Mesenteric fat pad (tissue), 1 donor: ENCODE results near the gene MID1. TPM values are rescaled to one million over a fixed set of nuclear protein-coding genes. Genes with fewer than 3 reads are reported as not detected.

Experiments used
- DNase-seq: peaks from one replicate; pipeline ENCODE4 v3.0.0-alpha.2; 2020; ENCODE audit warnings: low spot score
- long read RNA-seq: library from polyadenylated mRNA; unstranded; transcript quantifications from one replicate; pipeline ENCODE4 v2.0.0, GENCODE V29; 2020
- total RNA-seq: library from RNA; stranded (reverse); fragmentation: NEBNext Ultra II Directional; extraction: Animal tissue kit (Norgen Biotek cat#: 25700); gene quantifications from one replicate; pipeline ENCODE4 v1.2.1, GENCODE V29; 2021
- donor health status: DM: yes; HTN: yes; CAD: no.

The MID1 gene
- total RNA-seq: 16.6 TPM
- long read RNA-seq, full-length matches to known transcripts: 12 of 56 reads
- long read RNA-seq, partial matches to known transcripts: 26 of 56 reads
- long read RNA-seq, other reads (novel, unspliced or antisense): 18 of 56 reads

GRCh38 chrX:10620121-10620699, at the start of gene MID1:
Gene MID1, minus strand, starts transcription at chrX:10620585. Its CDS starts 53,038 bp downstream, at chrX:10567547.
- DNase-seq: no peak

- DNase-seq: no peak
Measured at GRCh38 chrX:10667143-10667542, 46.8 kb upstream of the MID1 start.

GRCh38 chrX:10666102-10666501, 45.7 kb upstream of the MID1 start:
- DNase-seq: no peak

GRCh38 chrX:10665681-10666080, 45.3 kb upstream of the MID1 start:
- DNase-seq: no peak

- DNase-seq: no peak
Measured at GRCh38 chrX:10660171-10660570, 39.8 kb upstream of the MID1 start.

- DNase-seq: no peak
Measured at GRCh38 chrX:10656214-10656613, 35.8 kb upstream of the MID1 start.

GRCh38 chrX:10654960-10655359, 34.6 kb upstream of the MID1 start:
- no peak for DNase-seq

GRCh38 chrX:10653302-10653701, 32.9 kb upstream of the MID1 start:
- DNase-seq: no peak

- no peak for DNase-seq
Measured at GRCh38 chrX:10649265-10649664, 28.9 kb upstream of the MID1 start.

GRCh38 chrX:10648614-10649013, 28.2 kb upstream of the MID1 start:
- no peak for DNase-seq

GRCh38 chrX:10636851-10637250, 16.5 kb upstream of the MID1 start:
- DNase-seq: no peak

GRCh38 chrX:10636337-10636736, 16.0 kb upstream of the MID1 start:
- no peak for DNase-seq

GRCh38 chrX:10634392-10635161, 14.2 kb upstream of the MID1 start:
- no peak for DNase-seq

GRCh38 chrX:10633722-10634121, 13.3 kb upstream of the MID1 start:
- no peak for DNase-seq

- no peak for DNase-seq
Measured at GRCh38 chrX:10631416-10632145, 11.2 kb upstream of the MID1 start.

- DNase-seq: no peak
Measured at GRCh38 chrX:10630320-10630719, 9.9 kb upstream of the MID1 start.

GRCh38 chrX:10629905-10630304, 9.5 kb upstream of the MID1 start:
- DNase-seq: no peak

- no peak for DNase-seq
Measured at GRCh38 chrX:10628906-10629305, 8.5 kb upstream of the MID1 start.

GRCh38 chrX:10622197-10622596, 1.8 kb upstream of the MID1 start:
- DNase-seq: no peak

- DNase-seq: no peak
Measured at GRCh38 chrX:10619425-10620046, 849 bp downstream of the MID1 start.

GRCh38 chrX:10618961-10619360, 1.4 kb downstream of the MID1 start:
- DNase-seq: no peak

- DNase-seq: no peak
Measured at GRCh38 chrX:10617999-10618351, 2.4 kb downstream of the MID1 start.
